ENCODE measurements around the gene MEFV. TPM values are rescaled to one million over a fixed set of nuclear protein-coding genes. Genes with fewer than 3 reads are reported as not detected.

Gene MEFV
- total RNA-seq, 1 donor from 2014 or later = not detected

GRCh38 chr16:3243882-3244281 lies 12.6 kb downstream of the MEFV start:
- no peaks in the 10 kb centered on the region for H3K36me3 Mint-ChIP-seq
- H3K9me3 Mint-ChIP-seq = peaks cover 9% of the 10 kb centered on the region
- no peak for TF ChIP-seq CTCF (IDR thresholded peaks at IDR 0.05; ENCODE audit: unreplicated experiment)
- no peak for DNase-seq (ENCODE audit: low spot score in 2 of 2, unreplicated experiment in 2 of 2)
- peaks cover 12% of the 10 kb centered on the region for H3K27me3 Mint-ChIP-seq (ENCODE audit: low read depth)
- no peak overlapping the region for H3K27ac Mint-ChIP-seq
- H3K4me1 Mint-ChIP-seq = no peaks in the 10 kb centered on the region
- no peak overlapping the region for H3K4me3 Mint-ChIP-seq

- Mint-ChIP-seq H3K9me3 (peaks cover 9% of the 10 kb centered on the region), H3K27me3 (ENCODE audit: low read depth) (peaks cover 8% of the 10 kb centered on the region), H3K4me1 (no peaks in the 10 kb centered on the region), H3K4me3 (no peak overlapping the region), H3K36me3 (no peaks in the 10 kb centered on the region), H3K27ac (no peak overlapping the region)
- TF ChIP-seq CTCF (IDR thresholded peaks at IDR 0.05; ENCODE audit: unreplicated experiment) = no peak
- DNase-seq (ENCODE audit: low spot score in 2 of 2, unreplicated experiment in 2 of 2) = no peak
Observed at GRCh38 chr16:3242709-3243108, 13.7 kb downstream of the MEFV start.

GRCh38 chr16:3241761-3242160 lies 14.7 kb downstream of the MEFV start:
- Mint-ChIP-seq H3K4me3 (no peak overlapping the region), H3K9me3 (peaks cover 12% of the 10 kb centered on the region), H3K27me3 (ENCODE audit: low read depth) (peaks cover 8% of the 10 kb centered on the region), H3K4me1 (no peaks in the 10 kb centered on the region), H3K27ac (no peak overlapping the region), H3K36me3 (no peaks in the 10 kb centered on the region)
- DNase-seq (ENCODE audit: low spot score in 2 of 2, unreplicated experiment in 2 of 2) = no peak
- TF ChIP-seq CTCF (IDR thresholded peaks at IDR 0.05; ENCODE audit: unreplicated experiment) = no peak

GRCh38 chr16:3235856-3236669 lies 20.4 kb downstream of the MEFV start:
- Mint-ChIP-seq H3K4me1 (peaks cover 15% of the 10 kb centered on the region), H3K9me3 (peaks cover 30% of the 10 kb centered on the region), H3K36me3 (peaks cover 26% of the 10 kb centered on the region), H3K4me3 (peak overlapping the region; percentile 66), H3K27ac (peak overlapping the region; percentile 61), H3K27me3 (ENCODE audit: low read depth) (no peaks in the 10 kb centered on the region)
- DNase-seq (ENCODE audit: low spot score in 2 of 2, unreplicated experiment in 2 of 2) = no peak
- no peak for TF ChIP-seq CTCF (IDR thresholded peaks at IDR 0.05; ENCODE audit: unreplicated experiment)

GRCh38 chr16:3234857-3235561 lies 21.4 kb downstream of the MEFV start, which contains the start of gene ZNF200:
ZNF200 (minus strand) TSS chr16:3235158; CDS start chr16:3233755, 1,403 bp downstream.
- Mint-ChIP-seq H3K9me3 (peaks cover 37% of the 10 kb centered on the region), H3K36me3 (peaks cover 36% of the 10 kb centered on the region), H3K4me1 (peaks cover 15% of the 10 kb centered on the region), H3K27ac (peak within 1 kb of the TSS; percentile 99), H3K27me3 (ENCODE audit: low read depth) (no peaks in the 10 kb centered on the region), H3K4me3 (peak within 1 kb of the TSS; percentile 96)
- peak; percentile 86 to 90 for DNase-seq (ENCODE audit: low spot score in 2 of 2, unreplicated experiment in 2 of 2)
- TF ChIP-seq CTCF (IDR thresholded peaks at IDR 0.05; ENCODE audit: unreplicated experiment) = no peak

Data from mesothelial cell of epicardium (in vitro differentiated cells).